Activated CD4-positive, alpha-beta T cell treated with anti-CD3 and anti-CD28 coated beads, Interleukin-2, amount 50 U/mL, for 1 hour (primary cell): ENCODE data around the gene POU2AF1.
"Not testable (repeated sequence)": the region's sequence is repeated elsewhere in the genome, so short reads cannot be mapped to it uniquely, and the experiment has no call there.

Source experiments
- DNase-seq: peaks from one replicate; pipeline ENCODE4 v3.0.0-alpha.2; 2020

Gene POU2AF1

DNA sequence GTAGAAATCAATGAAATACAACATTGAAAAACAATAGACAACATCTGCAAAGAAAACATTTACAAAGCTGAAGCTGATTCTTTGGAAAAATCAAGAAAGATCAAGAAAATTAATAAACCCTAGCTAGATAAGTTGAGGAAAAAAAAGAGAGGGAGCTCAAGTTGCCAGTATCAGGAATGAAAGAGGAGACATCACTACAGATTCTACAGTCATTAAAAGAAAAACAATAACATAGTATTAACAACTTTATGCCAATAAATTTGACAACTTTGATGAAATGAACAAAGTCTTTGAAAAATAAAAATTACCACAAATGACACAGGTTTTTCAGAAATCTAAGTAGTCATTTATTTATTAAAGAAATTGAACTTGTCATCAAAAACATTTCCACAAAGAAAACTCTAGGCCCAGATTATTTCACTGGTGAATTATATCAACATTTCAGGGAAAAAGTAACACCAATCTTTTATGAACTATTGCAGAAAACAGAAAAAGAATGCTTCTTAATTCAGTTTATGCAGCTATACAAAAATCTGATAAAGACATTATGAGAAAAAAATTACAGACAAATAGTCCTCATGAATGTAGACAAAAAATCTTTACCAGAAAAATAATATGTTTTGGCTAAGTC lies 39.2 kb downstream of the POU2AF1 start:
- DNase-seq: no peak

GRCh38 chr11:111336582-111337256 lies 42.4 kb downstream of the POU2AF1 start:
- no peak for DNase-seq

GRCh38 chr11:111336062-111336461 lies 43.0 kb downstream of the POU2AF1 start:
- no peak for DNase-seq

GRCh38 chr11:111335549-111335948 lies 43.5 kb downstream of the POU2AF1 start:
- DNase-seq: no peak

- no peak for DNase-seq
Measured at GRCh38 chr11:111334532-111335502, 44.3 kb downstream of the POU2AF1 start.

- DNase-seq: no peak
Measured at GRCh38 chr11:111331711-111332479, 47.2 kb downstream of the POU2AF1 start.

- DNase-seq: no peak
Measured at GRCh38 chr11:111330234-111330893, 48.7 kb downstream of the POU2AF1 start.

- DNase-seq: no peak
Measured at GRCh38 chr11:111329306-111330204, 49.5 kb downstream of the POU2AF1 start.

DNA sequence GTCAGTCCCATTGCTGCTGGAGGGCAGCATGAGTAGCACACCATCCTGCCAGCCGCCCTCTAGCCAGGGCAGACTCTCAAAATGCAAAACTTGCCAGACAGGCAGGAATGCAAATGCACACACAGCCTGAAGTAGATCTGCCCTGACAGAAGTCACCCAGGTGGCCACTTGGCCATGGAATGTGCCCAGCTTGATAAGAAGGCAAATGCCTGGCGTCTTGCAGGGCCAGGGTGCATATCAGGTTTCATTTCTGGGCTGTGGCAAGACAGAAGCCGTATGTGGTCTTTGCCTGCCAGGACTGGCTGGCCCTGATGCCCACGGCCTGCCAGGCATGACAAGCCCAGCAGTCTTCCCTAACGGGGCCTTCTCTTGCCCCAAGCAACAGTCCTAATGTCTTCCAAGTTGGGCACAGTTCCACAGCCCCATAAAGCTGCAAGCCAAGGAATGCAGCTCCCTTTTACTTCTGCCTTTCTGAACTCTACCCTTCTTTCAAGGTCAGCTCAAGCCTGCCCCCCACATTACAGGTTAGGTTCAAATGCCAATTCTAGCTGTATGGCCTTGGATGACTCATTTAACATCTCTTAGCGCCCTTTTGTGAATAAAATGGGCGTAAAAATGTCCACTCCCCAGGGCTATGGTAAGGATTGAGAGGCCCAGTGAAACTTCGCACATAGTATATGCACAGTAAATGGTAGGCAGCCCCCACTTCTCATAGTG lies 51.0 kb downstream of the POU2AF1 start:
- DNase-seq: no peak

- DNase-seq: no peak
Measured at GRCh38 chr11:111326824-111327223, 52.3 kb downstream of the POU2AF1 start.

DNA sequence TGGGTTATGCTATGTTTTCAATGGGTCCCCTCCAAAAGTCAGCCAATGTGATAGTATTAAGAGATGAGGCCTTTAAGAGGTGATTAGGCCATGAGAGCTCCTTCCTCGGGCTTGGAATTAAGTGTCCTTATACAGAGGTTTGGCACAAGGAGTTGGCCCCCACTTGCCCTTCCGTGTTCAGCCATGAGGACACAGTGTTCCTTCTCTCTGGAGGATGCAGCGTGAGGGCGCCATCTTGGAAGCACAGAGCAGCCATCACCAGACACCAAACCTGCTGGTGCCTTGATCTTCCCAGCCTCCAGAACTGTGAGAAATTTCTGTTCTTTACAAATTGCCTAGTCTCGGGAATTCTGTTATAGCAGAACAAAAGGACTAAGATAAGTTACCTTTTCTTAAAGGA lies 53.8 kb downstream of the POU2AF1 start:
- DNase-seq: no peak

- no peak for DNase-seq
Measured at GRCh38 chr11:111324277-111324720, 54.8 kb downstream of the POU2AF1 start.

GRCh38 chr11:111322534-111322933 lies 56.5 kb downstream of the POU2AF1 start:
- no peak for DNase-seq

DNA sequence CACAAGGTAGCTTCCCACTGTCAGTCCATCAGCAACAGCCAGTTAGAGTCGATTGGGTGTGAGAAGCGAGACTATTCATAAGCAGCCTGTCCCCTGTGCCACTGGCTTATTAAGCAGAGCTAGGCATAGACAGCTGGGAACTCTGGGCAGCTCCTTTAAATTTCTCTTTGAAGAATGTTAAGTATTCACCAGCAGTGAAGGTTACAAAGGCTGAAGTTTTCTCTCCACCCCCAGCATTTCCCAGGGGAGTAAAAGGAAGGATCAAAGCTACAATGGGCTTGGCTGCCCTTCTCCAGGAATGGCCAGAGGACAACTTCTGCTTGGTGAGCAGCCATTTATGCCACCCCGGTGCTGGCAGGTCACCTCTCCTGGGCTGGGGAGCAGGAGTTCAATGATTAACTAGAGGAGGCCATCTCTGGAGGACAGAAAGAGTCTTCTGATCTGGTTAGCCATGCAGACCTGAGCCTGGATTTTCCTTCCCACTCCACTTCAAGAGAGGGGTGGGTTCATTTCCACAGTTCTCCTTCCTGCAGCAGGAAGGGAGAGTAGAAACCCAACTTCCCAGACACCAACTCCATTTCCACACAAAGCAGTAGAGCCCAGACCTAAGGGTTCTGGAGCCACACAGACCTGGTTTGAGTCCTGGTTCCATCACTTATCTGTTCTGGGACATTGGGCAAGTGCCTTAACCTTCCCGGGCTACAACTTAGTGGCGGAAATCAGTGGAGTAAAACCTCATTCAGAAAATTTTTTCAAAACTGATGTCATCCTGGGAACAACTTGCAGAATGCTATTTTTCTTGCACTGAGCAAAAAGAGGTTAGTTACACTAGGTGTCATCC lies 58.1 kb downstream of the POU2AF1 start:
- DNase-seq: no peak

DNA sequence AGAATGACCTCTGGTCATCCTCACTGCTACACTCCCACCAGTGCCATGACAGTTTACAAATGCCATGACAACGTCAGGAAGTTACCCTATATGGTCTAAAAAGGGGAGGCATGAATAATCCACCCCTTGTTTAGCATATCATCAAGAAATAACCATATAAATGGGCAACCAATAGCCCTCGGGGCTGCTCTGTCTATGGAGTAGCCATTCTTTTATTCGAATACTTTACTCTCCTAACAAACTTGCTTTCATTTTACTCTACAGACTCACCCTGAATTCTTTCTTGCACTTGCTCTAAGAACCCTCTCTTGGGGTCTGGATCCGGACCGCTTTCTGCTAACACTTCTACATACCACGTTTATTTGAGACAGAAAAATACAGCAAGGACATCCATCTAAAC lies 58.9 kb downstream of the POU2AF1 start:
- not testable (repeated sequence) for DNase-seq

GRCh38 chr11:111319296-111319695 lies 59.8 kb downstream of the POU2AF1 start:
- DNase-seq: no peak

GRCh38 chr11:111312076-111312475 lies 67.0 kb downstream of the POU2AF1 start:
- no peak for DNase-seq

- DNase-seq: no peak
Measured at GRCh38 chr11:111310723-111311122, 68.4 kb downstream of the POU2AF1 start.

DNA sequence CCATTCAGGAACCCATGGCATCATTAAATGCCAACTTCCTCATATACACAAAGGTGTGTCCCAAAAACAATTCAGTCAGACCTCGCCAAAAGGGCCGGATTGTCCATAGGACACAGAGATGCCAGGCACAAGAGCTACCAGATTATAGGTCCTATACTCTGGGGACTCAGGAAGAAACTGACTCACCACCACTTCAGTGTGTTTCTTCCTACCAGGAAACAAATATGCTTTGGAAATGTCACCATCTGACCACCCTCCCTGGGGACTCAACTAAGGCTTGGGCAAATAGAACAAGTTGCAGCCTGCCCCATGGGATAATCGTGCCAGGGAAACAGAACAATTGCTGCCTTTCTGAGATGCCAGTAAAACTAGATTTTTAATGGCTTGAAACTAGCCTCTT lies 69.0 kb downstream of the POU2AF1 start:
- no peak for DNase-seq
